T-cell (primary cell): ENCODE results near the gene TMEM150C. TPM values are rescaled to one million over a fixed set of nuclear protein-coding genes. Genes with fewer than 3 reads are reported as not detected.

Experiments
- ATAC-seq, 4 experiments: fragments of 200-7000 bp in 3 of 4; fragments of 150-1000 bp in 1 of 4; cut with Tn5 transposase; replicated peaks in 1 of 4; 1 replicate in 3 of 4; 2 replicates in 1 of 4; pipeline ENCODE4 v1.10.0; 2021; ENCODE audit warnings: moderate library complexity in 3 of 4, mild to moderate bottlenecking in 2 of 4, moderate number of reproducible peaks in 1 of 4
- CTCF ChIA-PET, 2 donors: fragments of 300-600 bp; sonication (Branson Sonifier 250); formaldehyde crosslinking; loops; one replicate each; lab custom pipeline; 2022; ENCODE audit warnings: antibody characterized with exemption in 2 of 2; lab: Charles Lee
- POLR2A ChIA-PET, 2 donors: fragments of 300-600 bp; sonication (Branson Sonifier 250); formaldehyde crosslinking; loops; one replicate each; lab custom pipeline; 2022; ENCODE audit warnings: antibody characterized with exemption in 2 of 2; lab: Charles Lee
- DNase-seq, 35 experiments: peaks; one replicate each; pipeline versions ENCODE4 v3.0.0 to v3.0.0-alpha.2; 2013 to 2023
- H3K27ac ChIP-seq: one replicate; pipeline ENCODE4 v1.5.1; 2013; ENCODE audit warnings: low read length
- H3K27me3 ChIP-seq, 2 experiments: replicated peaks in 1 of 2; 1 replicate in 1 of 2; 2 replicates in 1 of 2; pipeline versions ENCODE4 v1.6.1 to v1.7.0; 2013; ENCODE audit warnings: low read length in 1 of 2, mixed read lengths in 1 of 2; ENCODE audit not compliant: control insufficient read depth in 2 of 2, insufficient read depth in 2 of 2; ENCODE audit errors: extremely low read depth in 1 of 2
- H3K36me3 ChIP-seq, 2 donors: 1 replicate in 1 of 2; 2 replicates in 1 of 2; pipeline versions ENCODE4 v1.6.1 to v1.7.0; 2013; ENCODE audit warnings: low read length in 1 of 2; ENCODE audit not compliant: control insufficient read depth in 2 of 2, insufficient read depth in 1 of 2; ENCODE audit errors: extremely low read depth in 1 of 2
- H3K4me1 ChIP-seq, 2 experiments: 1 replicate in 1 of 2; 2 replicates in 1 of 2; pipeline versions ENCODE4 v1.6.1 to v1.7.0; 2013; ENCODE audit warnings: low read length in 2 of 2, mixed read lengths in 1 of 2; ENCODE audit not compliant: insufficient read depth in 2 of 2, control insufficient read depth in 1 of 2; ENCODE audit errors: extremely low read depth in 1 of 2
- H3K4me3 ChIP-seq, 2 donors: 1 replicate in 1 of 2; 2 replicates in 1 of 2; pipeline versions ENCODE4 v1.5.1 to v1.7.0; 2013; ENCODE audit warnings: mild to moderate bottlenecking in 2 of 2, low read length in 1 of 2, moderate library complexity in 1 of 2; ENCODE audit not compliant: control insufficient read depth in 1 of 2; ENCODE audit errors: extremely low read depth in 1 of 2
- H3K9me3 ChIP-seq: 2 replicates; pipeline ENCODE4 v1.7.0; 2013
- H3K27ac Mint-ChIP-seq, 2 donors: one replicate each; pipeline ENCODE4 v1.8.0; 2020 to 2021; ENCODE audit warnings: mild to moderate bottlenecking in 2 of 2, mixed read lengths in 2 of 2
- H3K27me3 Mint-ChIP-seq, 2 donors: one replicate each; pipeline ENCODE4 v1.8.0; 2021 to 2022; ENCODE audit warnings: mixed read lengths in 2 of 2
- H3K36me3 Mint-ChIP-seq: one replicate; pipeline ENCODE4 v1.8.0; 2021; ENCODE audit warnings: mixed read lengths
- H3K4me1 Mint-ChIP-seq, 3 donors: one replicate each; pipeline ENCODE4 v1.8.0; 2020 to 2022; ENCODE audit warnings: mixed read lengths in 3 of 3, mild to moderate bottlenecking in 1 of 3
- H3K4me3 Mint-ChIP-seq, 3 donors: one replicate each; pipeline ENCODE4 v1.8.0; 2020 to 2022; ENCODE audit warnings: mild to moderate bottlenecking in 3 of 3, mixed read lengths in 3 of 3, moderate library complexity in 3 of 3
- H3K9me3 Mint-ChIP-seq, 3 donors: one replicate each; pipeline ENCODE4 v1.8.0; 2020 to 2022; ENCODE audit warnings: mixed read lengths in 3 of 3
- WGBS: methylation state at CpG from one replicate; pipeline ENCODE4 v1.1.5; 2013; ENCODE audit warnings: missing lambda C conversion rate; ENCODE audit not compliant: insufficient coverage; 5-methylcytosine and 5-hydroxymethylcytosine counted together
- total RNA-seq, 35 experiments: library from RNA in 6 of 35; stranded (reverse) in 6 of 35; fragments of 120-200 nt in 1 of 35; gene quantifications; one replicate each; pipeline versions ENCODE4 v1.2.1 to v1.2.4 and lab custom pipeline; 2013 to 2026

Gene TMEM150C
- total RNA-seq, 5 donors from 2014 or later (not counting 1 experiment from before 2014, with no cell fraction given) = 0.13 to 0.35 TPM; not detected in 3

DNA sequence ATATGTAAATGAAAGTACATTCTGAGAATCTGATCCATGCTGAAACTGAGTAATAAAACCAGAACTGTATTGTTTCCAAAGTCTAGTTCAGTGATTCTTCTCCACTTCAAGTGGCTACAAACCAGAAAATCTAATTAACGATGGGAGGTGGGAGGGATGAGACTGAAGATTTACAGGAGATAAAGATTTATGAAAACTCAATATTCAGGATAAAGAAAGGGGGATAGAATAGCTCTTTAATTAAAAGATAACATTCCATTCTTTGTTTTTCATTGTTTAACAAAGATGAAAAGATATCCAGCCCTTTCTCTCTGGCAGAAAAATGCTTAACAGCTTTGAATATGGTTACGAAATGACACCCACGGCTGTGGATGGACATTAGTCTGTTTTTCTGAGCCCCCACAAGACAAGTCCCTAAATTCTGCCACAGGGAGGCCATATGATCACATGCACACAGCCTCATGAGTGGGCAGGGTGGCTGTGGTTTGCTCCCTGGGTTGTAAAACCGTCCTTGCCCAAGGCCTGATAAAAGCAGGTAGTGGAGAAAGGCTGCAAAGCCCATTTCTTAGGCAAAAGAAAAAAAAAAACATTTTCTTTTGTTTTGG, 36.4 kb downstream of the TMEM150C start:
- no CpG with 5 or more reads among the region's 4 CpGs for WGBS
- CTCF ChIA-PET = no interaction called here
- H3K27ac Mint-ChIP-seq = no peak overlapping the region
- DNase-seq (no peak), ATAC-seq (no peak)
- no peak overlapping the region for H3K4me3 Mint-ChIP-seq
- no peak overlapping the region for H3K4me3 ChIP-seq
- H3K9me3 Mint-ChIP-seq = no peaks in the 10 kb centered on the region
- H3K27me3 ChIP-seq = peaks cover 0 to 8% of the 10 kb centered on the region in 2 experiments
- no peak overlapping the region for H3K27ac ChIP-seq
- no peaks in the 10 kb centered on the region for H3K4me1 Mint-ChIP-seq
- POLR2A ChIA-PET = no interaction called here
- peaks cover 6 to 18% of the 10 kb centered on the region in 2 donors for H3K27me3 Mint-ChIP-seq
- H3K36me3 ChIP-seq = no peaks in the 10 kb centered on the region
- no peaks in the 10 kb centered on the region for H3K9me3 ChIP-seq
- H3K36me3 Mint-ChIP-seq = no peaks in the 10 kb centered on the region
- no peaks in the 10 kb centered on the region for H3K4me1 ChIP-seq

GRCh38 chr4:82524570-82525152, 37.1 kb downstream of the TMEM150C start:
- POLR2A ChIA-PET = no interaction called here
- Histone ChIP-seq H3K9me3 (no peaks in the 10 kb centered on the region), H3K36me3 (no peaks in the 10 kb centered on the region), H3K27ac (no peak overlapping the region), H3K4me1 (no peaks in the 10 kb centered on the region), H3K4me3 (no peak overlapping the region), H3K27me3 (peaks cover 0 to 8% of the 10 kb centered on the region in 2 experiments)
- no peak overlapping the region for H3K4me3 Mint-ChIP-seq
- peaks cover 9 to 19% of the 10 kb centered on the region in 2 donors for H3K27me3 Mint-ChIP-seq
- 91% methylated on average over 3 of the region's 6 CpGs for WGBS
- ATAC-seq = no peak
- no peaks in the 10 kb centered on the region for H3K9me3 Mint-ChIP-seq
- no peak overlapping the region for H3K27ac Mint-ChIP-seq
- no peaks in the 10 kb centered on the region for H3K4me1 Mint-ChIP-seq
- no peaks in the 10 kb centered on the region for H3K36me3 Mint-ChIP-seq
- CTCF ChIA-PET = interaction anchor here in 1 of 2 donors (0.9 kb wide), 1 partner anchor 29 kb away, joined by 3 read pairs; no protein-coding TSS in a partner anchor
- no peak for DNase-seq

DNA sequence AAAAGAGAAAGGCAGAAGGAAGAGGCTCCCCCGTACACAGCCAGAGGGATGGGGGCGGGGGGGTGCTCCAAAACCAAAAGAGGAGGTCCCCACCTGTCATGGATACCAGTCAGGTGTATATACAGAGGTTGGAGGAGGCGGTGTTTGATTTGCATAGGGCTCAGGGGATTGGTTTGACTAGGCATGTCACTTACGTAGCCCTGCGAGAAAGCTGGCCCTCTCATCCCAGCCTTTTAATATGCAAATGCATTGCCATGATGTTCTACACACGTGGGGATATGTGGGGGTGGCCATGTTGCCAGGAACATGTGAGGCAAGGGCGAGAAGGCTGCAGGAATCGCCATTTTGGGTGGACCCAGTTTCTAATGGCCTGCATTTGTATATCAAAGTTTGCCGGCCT, 38.6 kb downstream of the TMEM150C start:
- H3K27me3 ChIP-seq = peaks cover 0 to 6% of the 10 kb centered on the region in 2 experiments
- Mint-ChIP-seq H3K27ac (no peak overlapping the region), H3K36me3 (no peaks in the 10 kb centered on the region), H3K9me3 (no peaks in the 10 kb centered on the region), H3K4me3 (no peak overlapping the region), H3K27me3 (peaks cover 9 to 19% of the 10 kb centered on the region in 2 donors), H3K4me1 (no peaks in the 10 kb centered on the region)
- no peaks in the 10 kb centered on the region for H3K9me3 ChIP-seq
- POLR2A ChIA-PET = no interaction called here
- ATAC-seq (no peak), DNase-seq (no peak)
- no peak overlapping the region for H3K4me3 ChIP-seq
- CTCF ChIA-PET = no interaction called here
- H3K4me1 ChIP-seq = no peaks in the 10 kb centered on the region
- H3K27ac ChIP-seq = no peak overlapping the region
- 76% methylated on average over 5 of the region's 9 CpGs for WGBS
- H3K36me3 ChIP-seq = no peaks in the 10 kb centered on the region

- Mint-ChIP-seq H3K27me3 (peaks cover 9 to 15% of the 10 kb centered on the region in 2 donors), H3K36me3 (no peaks in the 10 kb centered on the region), H3K4me3 (no peak overlapping the region), H3K9me3 (no peaks in the 10 kb centered on the region), H3K27ac (no peak overlapping the region), H3K4me1 (no peaks in the 10 kb centered on the region)
- H3K36me3 ChIP-seq = no peaks in the 10 kb centered on the region
- H3K4me1 ChIP-seq = no peaks in the 10 kb centered on the region
- no peak overlapping the region for H3K27ac ChIP-seq
- DNase-seq = no peak
- POLR2A ChIA-PET = no interaction called here
- CTCF ChIA-PET = no interaction called here
- no peak for ATAC-seq
- no peak overlapping the region for H3K4me3 ChIP-seq
- no peaks in the 10 kb centered on the region for H3K9me3 ChIP-seq
- peaks cover 0 to 6% of the 10 kb centered on the region in 2 experiments for H3K27me3 ChIP-seq
- 86% methylated on average over 4 of the region's 4 CpGs for WGBS
Measured at GRCh38 chr4:82522472-82522871, 39.3 kb downstream of the TMEM150C start.

DNA sequence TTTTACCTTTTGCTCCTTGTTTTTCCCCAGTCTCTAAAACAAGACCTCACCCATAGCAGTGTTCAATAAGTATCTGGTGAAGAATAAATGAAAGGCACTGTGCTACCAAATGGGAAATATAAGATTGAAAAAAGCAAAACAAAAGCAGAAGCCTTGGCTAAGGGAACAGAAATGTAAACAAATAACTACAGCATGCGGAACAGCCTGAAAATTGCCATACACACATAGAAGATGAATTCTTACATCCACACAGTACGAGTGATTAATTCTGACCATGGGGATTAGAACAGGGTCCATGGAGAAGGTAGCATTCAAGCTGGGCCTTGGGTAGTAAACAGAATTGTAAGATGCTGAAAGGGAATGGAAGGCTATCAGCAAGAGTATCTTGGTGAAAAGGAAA, 40.5 kb downstream of the TMEM150C start:
- H3K4me3 ChIP-seq = no peak overlapping the region
- H3K9me3 ChIP-seq = no peaks in the 10 kb centered on the region
- no peaks in the 10 kb centered on the region for H3K4me1 Mint-ChIP-seq
- no CpG with 5 or more reads among the region's 2 CpGs for WGBS
- H3K27ac Mint-ChIP-seq = no peak overlapping the region
- H3K9me3 Mint-ChIP-seq = no peaks in the 10 kb centered on the region
- H3K36me3 Mint-ChIP-seq = no peaks in the 10 kb centered on the region
- peaks cover 9 to 12% of the 10 kb centered on the region in 2 donors for H3K27me3 Mint-ChIP-seq
- ATAC-seq (no peak), DNase-seq (no peak)
- H3K27ac ChIP-seq = no peak overlapping the region
- peaks cover 0 to 6% of the 10 kb centered on the region in 2 experiments for H3K27me3 ChIP-seq
- no peak overlapping the region for H3K4me3 Mint-ChIP-seq
- POLR2A ChIA-PET = no interaction called here
- CTCF ChIA-PET = no interaction called here
- H3K4me1 ChIP-seq = no peaks in the 10 kb centered on the region
- no peaks in the 10 kb centered on the region for H3K36me3 ChIP-seq

DNA sequence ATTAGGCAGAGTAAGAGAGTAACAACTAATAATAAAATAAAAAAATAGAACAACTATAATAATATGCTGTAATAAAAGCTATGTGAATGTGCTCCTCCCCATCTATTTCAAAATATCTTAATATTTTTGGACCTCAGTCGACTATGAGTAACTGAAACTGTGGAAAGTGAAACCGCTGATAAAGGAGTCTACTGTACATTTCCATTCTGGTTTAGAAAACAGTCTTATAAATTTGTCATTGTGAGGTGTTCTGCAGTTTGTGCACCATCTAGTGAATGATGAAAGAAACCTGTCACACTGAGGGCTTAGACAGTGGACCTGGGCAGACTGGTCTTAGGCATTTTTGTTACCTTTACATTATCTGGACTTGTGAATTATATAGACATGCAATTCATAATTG, 42.0 kb downstream of the TMEM150C start:
- Mint-ChIP-seq H3K9me3 (no peaks in the 10 kb centered on the region), H3K27ac (no peak overlapping the region), H3K4me3 (no peak overlapping the region), H3K36me3 (no peaks in the 10 kb centered on the region), H3K4me1 (no peaks in the 10 kb centered on the region), H3K27me3 (peaks cover 9 to 14% of the 10 kb centered on the region in 2 donors)
- no peak overlapping the region for H3K4me3 ChIP-seq
- DNase-seq (no peak), ATAC-seq (no peak)
- WGBS = 80% methylated on average over 1 of the region's 2 CpGs
- no peak overlapping the region for H3K27ac ChIP-seq
- H3K4me1 ChIP-seq = no peaks in the 10 kb centered on the region
- H3K9me3 ChIP-seq = no peaks in the 10 kb centered on the region
- H3K36me3 ChIP-seq = no peaks in the 10 kb centered on the region
- ChIA-PET CTCF (no interaction called here), POLR2A (no interaction called here)
- peaks cover 0 to 6% of the 10 kb centered on the region in 2 experiments for H3K27me3 ChIP-seq
